HL-60/S4 treated with retinoic acid at 250 ng/mL for 4 days and 3 days (cell line): Measurements from ENCODE around the gene DCDC2B.
"Not testable (repeated sequence)": the region's sequence is repeated elsewhere in the genome, so short reads cannot be mapped to it uniquely, and the experiment has no call there.

Source experiments
- in situ Hi-C: fragments of 300-500 bp; cut with MboI; formaldehyde crosslinking; loops from 2 replicates; pipeline ENCODE4 v1.7.0; 2022; ENCODE audit warnings: low sequenced_read_pairs

Gene DCDC2B

DNA sequence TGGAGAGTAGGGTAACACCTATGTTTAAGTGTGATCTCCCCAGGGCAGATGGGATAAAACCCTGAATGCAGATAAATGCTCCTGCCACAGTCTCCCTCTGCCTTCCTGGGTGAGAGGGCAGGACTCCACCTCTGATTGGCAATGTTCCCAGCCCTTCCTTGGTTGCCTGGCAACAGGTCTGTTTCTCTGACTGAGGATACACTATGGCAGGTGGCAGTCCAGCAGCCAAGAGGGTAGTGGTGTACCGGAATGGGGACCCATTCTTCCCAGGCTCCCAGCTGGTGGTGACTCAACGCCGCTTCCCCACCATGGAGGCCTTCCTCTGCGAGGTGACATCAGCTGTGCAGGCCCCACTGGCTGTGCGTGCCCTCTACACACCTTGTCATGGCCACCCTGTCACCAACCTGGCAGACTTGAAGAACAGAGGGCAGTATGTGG lies at the start of gene DCDC2B:
Gene DCDC2B (plus strand): TSS at position 199 of the 438 bp plus-strand sequence. CDS start 5 bp downstream, at position 204.
- in situ Hi-C loops = no loop called here

DNA sequence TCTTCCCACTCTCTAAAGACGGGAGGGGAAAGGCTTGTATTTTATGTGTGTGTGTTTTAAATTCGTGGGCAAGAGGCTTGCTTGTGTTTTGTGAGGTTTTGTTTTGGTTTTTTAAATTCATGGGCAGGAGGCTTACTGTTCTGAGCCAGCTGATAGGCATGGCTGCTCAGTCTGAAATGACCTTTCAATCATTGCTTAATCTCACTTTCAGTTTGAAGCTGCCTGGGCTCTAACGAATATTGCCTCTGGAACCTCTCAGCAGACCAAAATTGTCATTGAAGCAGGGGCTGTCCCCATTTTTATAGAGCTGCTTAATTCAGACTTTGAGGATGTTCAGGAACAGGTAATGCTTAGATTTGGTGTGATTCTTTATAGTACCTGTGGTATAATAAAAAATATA lies 49.7 kb upstream of the DCDC2B start:
- in situ Hi-C loops = no loop called here

DNA sequence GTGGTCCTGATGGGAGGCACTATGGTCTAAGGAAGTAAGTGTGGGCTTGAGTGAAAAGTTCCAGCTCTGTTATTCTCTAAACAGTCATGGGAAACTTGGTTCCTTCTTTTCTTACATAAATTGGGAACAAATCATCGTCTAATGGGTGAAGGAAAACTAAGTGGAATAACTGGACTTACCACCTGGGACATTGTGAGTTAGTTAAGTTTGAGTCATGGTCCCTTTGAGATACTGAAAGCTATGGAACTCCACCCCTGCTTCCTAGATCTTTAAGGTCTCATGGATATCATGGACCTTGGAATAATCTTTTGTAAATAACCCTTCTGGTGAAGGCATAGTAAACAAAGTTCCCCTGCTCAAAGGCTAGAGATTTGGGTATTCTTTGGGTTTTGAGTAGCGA lies 45.5 kb upstream of the DCDC2B start:
- in situ Hi-C loops = no loop called here

DNA sequence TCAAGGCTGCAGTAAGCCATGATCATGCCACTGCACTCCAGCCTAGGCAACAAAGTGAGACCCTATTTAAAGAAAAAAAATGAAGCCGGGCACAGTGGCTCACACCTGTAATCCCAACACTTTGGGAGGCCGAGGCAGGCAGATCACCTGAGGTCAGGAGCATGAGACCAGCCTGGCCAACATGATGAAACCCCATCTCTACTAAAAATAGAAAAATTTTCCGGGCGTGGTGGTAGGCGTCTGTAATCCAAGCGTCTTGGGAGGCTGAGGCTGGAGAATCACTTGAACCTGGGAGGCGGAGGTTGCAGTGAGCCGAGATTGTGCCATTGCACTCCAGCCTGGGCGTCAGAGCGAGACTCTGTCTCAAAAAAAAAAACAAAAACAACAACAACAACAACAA lies 43.3 kb upstream of the DCDC2B start:
- in situ Hi-C loops = not testable (repeated sequence)

DNA sequence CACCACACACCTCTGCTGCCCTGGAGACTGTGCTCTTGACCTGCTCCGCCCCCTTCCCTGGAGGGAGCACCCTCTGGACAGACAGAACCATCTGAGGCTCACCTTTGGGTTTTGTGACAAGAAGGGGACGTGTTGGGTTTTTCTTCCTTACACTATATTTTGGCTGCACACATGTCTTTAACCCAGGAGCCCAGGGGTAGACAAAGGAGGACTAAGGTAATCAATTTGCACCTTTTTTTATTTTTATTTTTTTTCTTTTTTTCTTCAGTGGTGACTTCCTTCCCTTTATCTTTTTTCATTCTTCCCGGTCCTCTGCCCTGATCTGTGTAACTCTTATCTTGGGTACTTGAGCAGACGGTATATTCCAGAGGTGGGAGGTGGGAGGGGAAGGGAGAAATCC lies 37.9 kb upstream of the DCDC2B start:
- in situ Hi-C loops = no loop called here

DNA sequence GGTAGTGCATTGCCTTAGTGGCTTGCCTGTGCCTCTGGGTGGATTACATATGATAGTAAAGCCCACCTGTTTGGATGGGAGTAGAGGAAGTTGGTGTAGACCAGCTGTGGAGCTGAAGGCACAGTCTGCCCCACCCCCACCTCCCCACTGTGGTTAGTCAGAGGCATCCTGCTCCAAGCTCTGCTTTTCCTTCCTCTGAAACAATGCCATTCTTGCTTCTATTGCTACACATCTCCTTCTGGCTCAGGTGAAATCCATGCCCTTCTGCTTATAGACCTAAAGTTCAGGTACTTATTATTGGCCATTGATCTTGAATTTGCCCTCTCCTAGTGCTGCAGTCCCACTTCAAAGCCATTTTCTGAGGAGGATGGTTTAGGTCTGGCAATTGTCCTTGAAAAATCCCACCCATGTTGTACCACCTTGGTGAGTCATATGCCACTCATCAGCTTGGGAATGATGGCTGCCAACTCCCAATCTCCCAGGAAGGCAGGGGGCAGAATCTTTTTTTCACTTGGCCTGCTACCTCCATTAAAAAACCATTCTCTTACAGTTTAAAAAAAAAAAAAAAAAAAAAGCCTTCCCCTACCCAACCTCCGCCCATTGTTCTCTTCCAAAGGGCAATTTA lies 36.2 kb upstream of the DCDC2B start:
- in situ Hi-C loops = no loop called here

DNA sequence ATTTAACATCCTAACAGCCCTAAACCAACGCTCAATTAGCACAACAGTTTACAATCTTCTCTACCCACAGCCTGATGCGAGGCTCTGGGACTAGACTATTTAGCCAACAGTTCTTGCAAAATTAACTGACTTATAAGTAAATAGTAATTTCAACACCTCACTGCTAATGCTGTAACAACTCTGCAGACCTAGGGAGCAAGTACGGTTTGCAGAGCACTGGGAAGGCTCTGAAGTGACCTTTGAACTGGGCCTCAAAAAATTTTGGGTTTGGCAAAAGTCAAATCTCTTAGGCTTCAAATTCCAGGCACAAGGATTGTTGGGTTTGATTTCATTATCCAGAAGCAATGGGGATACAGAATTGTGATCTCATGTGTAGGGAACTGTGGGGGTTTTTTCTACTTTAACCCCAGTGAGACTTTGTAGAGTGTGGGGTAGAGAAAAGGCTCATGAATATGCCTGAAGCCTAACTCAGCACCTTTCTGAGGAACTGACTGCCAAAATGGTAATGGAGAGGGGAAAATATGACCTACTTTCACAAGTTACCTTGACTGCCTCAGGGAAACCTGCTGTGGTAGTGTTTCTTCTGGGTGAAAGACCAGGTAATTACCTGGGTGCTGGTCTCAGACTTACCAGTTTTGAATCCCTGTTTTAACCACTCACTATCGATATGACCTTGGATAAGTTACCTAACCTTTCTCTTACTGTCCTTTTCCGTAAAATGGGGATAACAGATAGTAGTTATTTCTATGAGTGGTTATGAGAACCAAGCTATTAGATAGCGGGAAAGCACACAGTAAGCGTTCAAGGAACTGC lies 30.3 kb upstream of the DCDC2B start:
- in situ Hi-C loops = no loop called here

DNA sequence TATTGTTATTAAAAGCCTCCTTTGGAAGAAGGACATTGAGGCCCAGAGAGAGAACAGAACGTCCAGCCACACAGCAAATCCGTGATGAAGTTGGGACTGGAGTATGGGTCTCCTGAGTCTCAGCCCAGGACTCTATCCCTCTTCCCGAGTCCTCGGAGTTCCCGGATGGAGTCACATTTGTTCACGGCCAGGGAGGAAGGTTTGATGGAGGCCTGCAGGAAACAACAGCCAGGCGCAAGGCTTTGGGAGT lies 29.8 kb upstream of the DCDC2B start:
- in situ Hi-C loops = no loop called here

DNA sequence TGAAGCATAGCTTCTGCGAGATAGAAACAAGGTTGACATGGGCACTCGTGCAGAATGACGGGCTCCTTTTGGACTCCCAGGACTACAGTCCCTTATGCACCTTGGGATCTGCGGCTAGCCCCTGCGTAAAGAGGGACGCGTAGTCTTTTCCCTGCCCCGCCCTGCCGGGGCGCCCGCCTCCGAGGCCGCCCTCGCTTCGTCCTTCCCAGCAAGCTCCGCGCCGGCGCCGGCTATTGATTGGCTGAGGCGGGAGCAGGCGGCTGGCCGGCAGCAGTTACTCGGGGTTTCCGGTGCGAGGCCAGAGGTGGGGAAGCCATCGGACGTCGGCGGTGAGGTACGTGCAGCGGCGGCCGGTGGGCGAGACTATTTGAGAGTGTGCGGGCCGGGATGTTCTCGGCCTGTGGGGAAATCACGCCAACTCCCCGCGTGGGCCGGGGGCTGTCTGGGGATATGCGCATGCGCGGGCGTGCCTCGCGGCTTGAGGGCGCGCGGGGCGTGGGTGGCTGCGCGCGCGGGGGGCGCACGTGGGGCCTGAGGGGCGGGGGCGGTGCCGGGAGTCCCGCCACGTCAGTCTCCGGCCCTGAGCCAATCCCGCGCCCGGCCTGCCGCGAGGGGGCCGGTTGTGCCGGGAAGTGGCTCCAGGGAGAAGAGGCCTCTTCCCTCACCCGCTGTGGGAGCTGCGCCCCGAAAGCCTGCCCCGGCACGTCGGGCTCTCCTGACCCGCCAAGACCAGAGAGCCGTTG lies 29.3 kb upstream of the DCDC2B start, which contains the start of gene TXLNA:
Gene TXLNA (plus strand): TSS at position 233 of the 743 bp plus-strand sequence. CDS start 671 bp downstream, outside the sequence.
- in situ Hi-C loops = no loop called here

DNA sequence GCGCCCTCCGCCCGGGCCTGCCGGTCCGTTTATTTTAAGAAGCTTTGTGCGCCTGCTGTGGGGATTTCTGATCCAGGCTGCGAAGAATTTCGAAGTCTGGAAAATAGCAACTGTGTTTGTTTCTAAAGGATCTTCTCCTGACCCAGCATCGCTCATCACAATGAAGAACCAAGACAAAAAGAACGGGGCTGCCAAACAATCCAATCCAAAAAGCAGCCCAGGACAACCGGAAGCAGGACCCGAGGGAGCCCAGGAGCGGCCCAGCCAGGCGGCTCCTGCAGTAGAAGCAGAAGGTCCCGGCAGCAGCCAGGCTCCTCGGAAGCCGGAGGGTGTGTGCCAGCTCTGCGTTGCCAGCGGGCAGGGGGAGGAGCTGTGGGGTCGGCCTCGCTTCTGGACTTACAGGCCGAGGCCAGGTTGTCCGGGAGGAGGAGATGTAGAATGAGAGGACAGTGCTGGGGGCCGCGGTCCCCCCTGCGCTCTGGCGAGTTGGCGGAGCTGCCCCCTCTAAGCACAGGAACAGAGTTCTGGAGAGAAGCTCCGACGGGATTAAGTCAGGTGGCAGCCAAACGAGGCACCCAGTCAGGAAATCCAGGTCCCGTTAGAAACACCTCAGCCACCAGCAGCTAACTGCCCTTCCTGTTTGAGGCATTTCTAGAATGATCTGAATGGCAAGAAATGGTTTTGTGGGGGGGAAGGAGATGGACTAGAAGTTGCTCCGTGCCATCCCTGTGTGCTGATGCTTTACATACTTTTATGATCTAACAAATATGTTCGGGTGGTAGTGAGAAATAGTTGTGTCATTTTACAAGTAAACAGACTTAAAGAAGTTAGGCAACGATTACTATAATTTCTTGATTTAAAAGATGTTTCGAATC lies 28.5 kb upstream of the DCDC2B start:
- in situ Hi-C loops = no loop called here

DNA sequence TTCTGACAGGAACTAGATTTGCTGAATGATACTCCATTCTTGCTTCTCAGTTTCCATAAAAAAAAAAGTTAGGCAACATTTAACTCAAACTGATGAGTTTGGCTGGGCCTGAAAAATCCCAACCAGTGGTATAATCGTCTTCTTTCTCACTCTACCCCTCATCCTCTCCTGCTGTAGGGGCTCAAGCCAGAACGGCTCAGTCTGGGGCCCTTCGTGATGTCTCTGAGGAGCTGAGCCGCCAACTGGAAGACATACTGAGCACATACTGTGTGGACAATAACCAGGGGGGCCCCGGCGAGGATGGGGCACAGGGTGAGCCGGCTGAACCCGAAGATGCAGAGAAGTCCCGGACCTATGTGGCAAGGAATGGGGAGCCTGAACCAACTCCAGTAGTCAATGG lies 27.8 kb upstream of the DCDC2B start:
- in situ Hi-C loops = no loop called here

DNA sequence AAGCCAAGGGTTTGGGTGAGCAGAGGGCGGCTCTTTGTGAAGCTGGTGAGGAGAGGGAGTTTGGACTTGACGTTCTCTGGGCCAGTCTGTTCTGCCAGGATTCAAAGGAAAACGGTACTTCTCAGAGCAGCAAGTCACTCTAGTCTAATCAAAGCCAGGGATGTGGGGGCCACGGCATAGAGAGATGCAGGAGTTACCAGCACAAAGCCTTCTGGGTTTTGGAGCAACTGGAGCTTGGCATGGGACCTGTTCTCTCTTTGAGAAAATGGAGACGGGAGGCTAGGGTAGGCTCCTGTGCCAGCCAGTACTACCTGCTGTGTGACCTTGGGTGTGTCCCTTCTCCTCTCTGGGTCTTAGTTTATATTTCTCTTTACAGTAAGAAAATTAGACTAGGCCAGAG lies 27.3 kb upstream of the DCDC2B start:
- in situ Hi-C loops = no loop called here

DNA sequence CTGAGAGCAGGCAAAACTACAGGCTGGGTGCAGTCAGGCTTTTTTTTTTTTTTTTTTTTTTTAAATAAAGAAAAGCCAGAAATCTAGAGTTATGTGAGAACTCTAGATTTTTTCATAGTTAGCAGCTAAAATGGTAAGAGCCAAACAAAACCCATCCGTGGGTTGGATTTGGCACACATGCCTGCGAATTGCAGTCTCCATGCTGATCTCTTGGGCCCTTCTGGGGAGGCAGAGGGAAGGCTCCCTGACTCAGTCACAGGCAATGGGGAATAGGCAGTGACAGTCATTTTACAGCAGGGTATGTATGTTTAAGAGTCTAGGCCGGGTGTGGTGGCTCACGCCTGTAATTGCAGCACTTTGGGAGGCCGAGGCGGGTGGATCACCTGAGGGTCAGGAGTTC lies 26.8 kb upstream of the DCDC2B start:
- in situ Hi-C loops = no loop called here

DNA sequence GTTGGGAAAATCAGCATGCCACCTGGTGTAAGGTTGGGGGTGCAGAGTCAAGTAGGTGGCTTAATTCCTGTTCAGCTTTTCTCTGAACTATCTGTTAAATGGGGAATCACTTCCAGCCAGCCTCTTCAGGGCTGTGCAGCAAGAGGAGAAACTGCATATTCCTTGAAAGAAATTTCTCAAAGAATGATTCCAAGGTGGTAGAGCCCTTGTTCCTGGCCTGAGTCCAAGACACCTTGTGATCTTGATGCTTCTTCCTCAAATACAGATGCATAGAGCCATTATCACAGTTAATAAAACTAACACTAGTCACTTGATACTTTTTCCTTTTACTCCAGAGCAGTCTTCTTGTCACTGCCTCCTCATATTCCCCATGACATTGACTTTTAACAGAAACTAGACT lies 24.2 kb upstream of the DCDC2B start:
- in situ Hi-C loops = no loop called here

DNA sequence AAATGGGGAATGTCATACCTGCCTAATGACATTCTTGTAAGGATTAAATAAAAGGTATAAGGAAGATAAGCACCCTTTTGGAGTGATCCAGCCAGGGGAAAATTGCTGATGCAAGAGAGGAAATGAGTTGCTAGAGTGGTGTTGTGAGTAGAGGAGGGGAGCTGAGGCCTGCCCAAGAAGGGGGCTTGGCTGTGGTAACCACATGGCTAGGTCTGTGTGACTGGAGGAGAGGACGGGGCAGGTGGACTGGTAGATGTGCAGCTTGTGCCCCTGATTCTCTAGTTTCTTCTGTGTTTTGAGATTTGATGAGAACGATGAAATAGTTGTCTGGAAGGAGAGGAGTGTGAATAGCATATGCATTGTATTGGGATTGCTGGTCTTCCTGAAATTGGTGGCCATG lies 22.8 kb upstream of the DCDC2B start:
- in situ Hi-C loops = no loop called here

DNA sequence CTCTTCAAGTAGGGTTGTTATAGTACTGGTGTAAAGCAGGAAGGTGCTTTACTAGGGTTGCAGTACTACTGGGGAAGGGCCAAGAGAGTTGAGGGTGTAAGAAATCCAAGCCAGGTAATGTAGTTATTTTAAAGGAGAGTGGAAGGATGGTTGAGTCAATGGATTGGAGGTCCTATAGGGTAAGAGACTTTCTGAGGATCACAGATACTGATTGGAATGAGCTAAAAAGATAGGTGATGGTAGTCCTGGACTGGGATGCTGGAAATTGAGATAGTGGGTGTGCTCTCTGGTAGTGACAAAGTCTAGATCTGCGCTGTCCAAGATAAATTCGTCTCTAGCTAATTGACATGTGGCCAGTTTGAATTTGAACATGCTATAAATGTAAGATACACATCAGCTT lies 22.4 kb upstream of the DCDC2B start:
- in situ Hi-C loops = no loop called here

DNA sequence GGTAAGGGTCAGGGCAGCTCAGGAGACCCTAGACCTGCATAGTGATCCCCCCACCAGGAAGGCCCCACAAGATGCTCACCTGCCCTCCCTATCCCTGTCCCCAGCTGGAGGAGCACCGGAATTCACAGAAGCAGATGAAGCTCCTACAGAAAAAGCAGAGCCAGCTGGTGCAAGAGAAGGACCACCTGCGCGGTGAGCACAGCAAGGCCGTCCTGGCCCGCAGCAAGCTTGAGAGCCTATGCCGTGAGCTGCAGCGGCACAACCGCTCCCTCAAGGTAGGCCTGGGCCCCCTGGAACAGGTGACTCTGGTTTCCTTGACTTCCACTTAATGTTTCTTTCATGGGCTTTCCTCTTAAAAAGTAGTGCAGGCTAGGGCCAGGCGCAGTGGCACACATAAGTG lies 21.0 kb upstream of the DCDC2B start:
- in situ Hi-C loops = no loop called here

DNA sequence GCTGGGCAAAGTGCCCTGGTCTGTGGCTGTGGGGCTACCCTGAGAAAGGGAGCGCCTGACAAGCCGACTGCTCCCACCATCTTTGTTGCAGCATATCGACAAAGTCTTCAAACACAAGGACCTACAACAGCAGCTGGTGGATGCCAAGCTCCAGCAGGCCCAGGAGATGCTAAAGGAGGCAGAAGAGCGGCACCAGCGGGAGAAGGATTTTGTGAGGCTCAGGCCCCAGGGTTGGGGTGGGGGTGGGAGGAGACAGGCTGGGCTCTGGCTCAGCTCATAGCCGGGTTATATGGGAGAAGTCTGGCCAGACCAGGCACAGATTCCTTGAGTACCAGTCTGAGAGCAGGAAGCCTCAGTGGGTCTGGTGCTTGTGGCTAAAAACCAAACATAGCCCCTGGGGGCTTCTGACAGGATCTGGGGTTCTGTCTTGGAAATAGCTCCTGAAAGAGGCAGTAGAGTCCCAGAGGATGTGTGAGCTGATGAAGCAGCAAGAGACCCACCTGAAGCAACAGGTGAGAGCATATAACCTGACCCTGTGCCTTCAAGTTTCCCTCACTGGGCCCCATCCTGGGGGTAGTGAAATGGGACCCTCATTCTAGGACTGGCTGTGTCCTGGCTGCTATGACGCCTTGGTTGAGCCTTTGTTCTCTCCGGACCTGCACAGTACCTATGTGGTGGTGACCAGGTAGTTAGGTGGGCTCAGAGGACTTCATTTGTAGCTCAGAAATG lies 16.5 kb upstream of the DCDC2B start:
- in situ Hi-C loops = no loop called here

DNA sequence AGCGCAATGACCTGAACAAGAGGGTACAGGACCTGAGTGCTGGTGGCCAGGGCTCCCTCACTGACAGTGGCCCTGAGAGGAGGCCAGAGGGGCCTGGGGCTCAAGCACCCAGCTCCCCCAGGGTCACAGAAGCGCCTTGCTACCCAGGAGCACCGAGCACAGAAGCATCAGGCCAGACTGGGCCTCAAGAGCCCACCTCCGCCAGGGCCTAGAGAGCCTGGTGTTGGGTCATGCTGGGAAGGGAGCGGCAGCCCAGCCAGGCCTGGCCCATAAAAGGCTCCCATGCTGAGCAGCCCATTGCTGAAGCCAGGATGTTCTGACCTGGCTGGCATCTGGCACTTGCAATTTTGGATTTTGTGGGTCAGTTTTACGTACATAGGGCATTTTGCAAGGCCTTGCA lies 13.9 kb upstream of the DCDC2B start:
- in situ Hi-C loops = no loop called here

DNA sequence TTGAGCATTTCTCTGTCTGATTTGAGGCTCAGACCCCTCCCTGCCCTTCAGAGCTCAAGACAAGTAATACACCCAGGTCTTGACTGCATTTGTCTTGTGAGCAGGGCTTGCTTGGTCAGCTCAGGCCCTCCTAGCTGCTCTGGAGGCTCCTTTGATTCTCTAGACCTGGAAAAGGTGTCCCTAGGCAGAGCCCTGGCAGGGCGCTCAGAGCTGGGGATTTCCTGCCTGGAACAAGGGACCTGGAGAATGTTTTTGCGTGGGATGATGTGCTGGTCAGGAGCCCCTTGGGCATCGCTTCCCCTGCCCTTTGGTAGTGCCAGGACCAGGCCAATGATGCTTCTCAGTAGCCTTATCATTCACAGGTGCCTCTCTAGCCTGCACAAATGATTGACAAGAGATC lies 13.4 kb upstream of the DCDC2B start:
- in situ Hi-C loops = no loop called here
